ENCODE results near the gene ABI2. TPM values are rescaled to one million over a fixed set of nuclear protein-coding genes. Genes with fewer than 3 reads are reported as not detected.

The ABI2 gene
- total RNA-seq, 1 experiment from 2014 or later, result 65.6 TPM

- TF ChIP-seq CTCF (IDR thresholded peaks at IDR 0.05; ENCODE audit: unreplicated experiment), result no peak
- Mint-ChIP-seq H3K4me1 (ENCODE audit: insufficient read depth, unreplicated experiment) (no peaks in the 10 kb centered on the region), H3K4me3 (ENCODE audit: unreplicated experiment) (no peak overlapping the region), H3K27me3 (ENCODE audit: insufficient read depth, unreplicated experiment) (no peaks in the 10 kb centered on the region), H3K27ac (ENCODE audit: low read depth, unreplicated experiment) (no peak overlapping the region), H3K9me3 (ENCODE audit: unreplicated experiment) (no peaks in the 10 kb centered on the region), H3K36me3 (ENCODE audit: insufficient read depth, unreplicated experiment) (peaks cover 13% of the 10 kb centered on the region)
- intact Hi-C loops (cut with micrococcal nuclease), result no loop called here
- no TSS peak for BruUV-seq (replicated peaks)
- DNase-seq (ENCODE audit: unreplicated experiment), result no peak
- CTCF ChIA-PET, result interaction anchor here (0.6 to 0.7 kb wide), 2 partner anchors 154 to 160 kb away, joined by 3 to 4 read pairs; no protein-coding TSS in a partner anchor
- POLR2A ChIA-PET, result interaction anchor here (0.8 kb wide), 1 partner anchor 12 kb away, joined by 3 read pairs; no protein-coding TSS in a partner anchor
These were observed 26.8 kb downstream of the ABI2 start for GRCh38 chr2:203354966-203355365.

- Mint-ChIP-seq H3K4me3 (ENCODE audit: unreplicated experiment) (no peak overlapping the region), H3K9me3 (ENCODE audit: unreplicated experiment) (no peaks in the 10 kb centered on the region), H3K27me3 (ENCODE audit: insufficient read depth, unreplicated experiment) (no peaks in the 10 kb centered on the region), H3K27ac (ENCODE audit: low read depth, unreplicated experiment) (no peak overlapping the region), H3K36me3 (ENCODE audit: insufficient read depth, unreplicated experiment) (peaks cover 7% of the 10 kb centered on the region), H3K4me1 (ENCODE audit: insufficient read depth, unreplicated experiment) (peaks cover 6% of the 10 kb centered on the region)
- ChIA-PET POLR2A (interaction anchor here (0.7 kb wide), 1 partner anchor 9 kb away, joined by 3 read pairs; no protein-coding TSS in a partner anchor), CTCF (no interaction called here)
- no peak for DNase-seq (ENCODE audit: unreplicated experiment)
- intact Hi-C loops (cut with micrococcal nuclease), result no loop called here
- TF ChIP-seq CTCF (IDR thresholded peaks at IDR 0.05; ENCODE audit: unreplicated experiment), result no peak
- BruUV-seq (replicated peaks), result no TSS peak
These were observed 31.3 kb downstream of the ABI2 start for GRCh38 chr2:203359450-203359849.

- Mint-ChIP-seq H3K9me3 (ENCODE audit: unreplicated experiment) (no peaks in the 10 kb centered on the region), H3K4me1 (ENCODE audit: insufficient read depth, unreplicated experiment) (peaks cover 6% of the 10 kb centered on the region), H3K27ac (ENCODE audit: low read depth, unreplicated experiment) (no peak overlapping the region), H3K4me3 (ENCODE audit: unreplicated experiment) (no peak overlapping the region), H3K36me3 (ENCODE audit: insufficient read depth, unreplicated experiment) (peaks cover 7% of the 10 kb centered on the region), H3K27me3 (ENCODE audit: insufficient read depth, unreplicated experiment) (no peaks in the 10 kb centered on the region)
- DNase-seq (ENCODE audit: unreplicated experiment), result no peak
- ChIA-PET POLR2A (no interaction called here), CTCF (no interaction called here)
- intact Hi-C loops (cut with micrococcal nuclease), result no loop called here
- no peak for TF ChIP-seq CTCF (IDR thresholded peaks at IDR 0.05; ENCODE audit: unreplicated experiment)
- no TSS peak for BruUV-seq (replicated peaks)
These were observed 32.7 kb downstream of the ABI2 start for GRCh38 chr2:203360833-203361430.

- no peak for DNase-seq (ENCODE audit: unreplicated experiment)
- ChIA-PET CTCF (no interaction called here), POLR2A (interaction anchor here (0.7 to 0.8 kb wide), 2 partner anchors 24 to 116 kb away, joined by 3 read pairs; no protein-coding TSS in a partner anchor)
- BruUV-seq (replicated peaks), result no TSS peak
- Mint-ChIP-seq H3K36me3 (ENCODE audit: insufficient read depth, unreplicated experiment) (peaks cover 7% of the 10 kb centered on the region), H3K27ac (ENCODE audit: low read depth, unreplicated experiment) (no peak overlapping the region), H3K4me3 (ENCODE audit: unreplicated experiment) (no peak overlapping the region), H3K27me3 (ENCODE audit: insufficient read depth, unreplicated experiment) (no peaks in the 10 kb centered on the region), H3K4me1 (ENCODE audit: insufficient read depth, unreplicated experiment) (peaks cover 6% of the 10 kb centered on the region), H3K9me3 (ENCODE audit: unreplicated experiment) (no peaks in the 10 kb centered on the region)
- intact Hi-C loops (cut with micrococcal nuclease), result no loop called here
- TF ChIP-seq CTCF (IDR thresholded peaks at IDR 0.05; ENCODE audit: unreplicated experiment), result no peak
These were observed 33.3 kb downstream of the ABI2 start for GRCh38 chr2:203361495-203361894.
